ENCODE results near the gene ACTN4. TPM values are rescaled to one million over a fixed set of nuclear protein-coding genes. Genes with fewer than 3 reads are reported as not detected.

Gene ACTN4
- total and polyA plus RNA-seq, 9 donors = 139 to 458 (median 299) TPM

- Histone ChIP-seq H3K36me3 (no peaks in the 10 kb centered on the region), H3K4me1 (ENCODE audit: insufficient read depth) (peaks cover 5% of the 10 kb centered on the region), H3K27ac (no peak within 1 kb of the TSS), H3K9me3 (no peaks in the 10 kb centered on the region), H3K27me3 (no peaks in the 10 kb centered on the region), H3K4me3 (no peak within 1 kb of the TSS)
- no peak for DNase-seq
- TF ChIP-seq EP300 (IDR thresholded peaks at IDR 0.05) (no peak), POLR2A (IDR thresholded peaks at IDR 0.05) (no peak)
- TF ChIP-seq, protein P1, sequence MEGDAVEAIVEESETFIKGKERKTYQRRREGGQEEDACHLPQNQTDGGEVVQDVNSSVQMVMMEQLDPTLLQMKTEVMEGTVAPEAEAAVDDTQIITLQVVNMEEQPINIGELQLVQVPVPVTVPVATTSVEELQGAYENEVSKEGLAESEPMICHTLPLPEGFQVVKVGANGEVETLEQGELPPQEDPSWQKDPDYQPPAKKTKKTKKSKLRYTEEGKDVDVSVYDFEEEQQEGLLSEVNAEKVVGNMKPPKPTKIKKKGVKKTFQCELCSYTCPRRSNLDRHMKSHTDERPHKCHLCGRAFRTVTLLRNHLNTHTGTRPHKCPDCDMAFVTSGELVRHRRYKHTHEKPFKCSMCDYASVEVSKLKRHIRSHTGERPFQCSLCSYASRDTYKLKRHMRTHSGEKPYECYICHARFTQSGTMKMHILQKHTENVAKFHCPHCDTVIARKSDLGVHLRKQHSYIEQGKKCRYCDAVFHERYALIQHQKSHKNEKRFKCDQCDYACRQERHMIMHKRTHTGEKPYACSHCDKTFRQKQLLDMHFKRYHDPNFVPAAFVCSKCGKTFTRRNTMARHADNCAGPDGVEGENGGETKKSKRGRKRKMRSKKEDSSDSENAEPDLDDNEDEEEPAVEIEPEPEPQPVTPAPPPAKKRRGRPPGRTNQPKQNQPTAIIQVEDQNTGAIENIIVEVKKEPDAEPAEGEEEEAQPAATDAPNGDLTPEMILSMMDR (IDR thresholded peaks at IDR 0.05) = no peak
- WGBS, 3 donors = 74 to 85% (median 80%) methylated on average over 6 to 10 of the region's 14 CpGs
- intact Hi-C loops (cut with DNase I) = loop anchor here in 1 of 4 donors (2.0 kb wide), 1 partner anchor 19 kb away; no protein-coding TSS in a partner anchor
Observed at GRCh38 chr19:38773469-38774177, 126.2 kb downstream of the ACTN4 start, which contains the start of gene LGALS7. LGALS7 (minus strand) TSS chr19:38773517; CDS start chr19:38773492, 25 bp downstream.

- Histone ChIP-seq H3K27ac (no peak overlapping the region), H3K27me3 (no peaks in the 10 kb centered on the region), H3K4me1 (ENCODE audit: insufficient read depth) (peaks cover 6% of the 10 kb centered on the region), H3K4me3 (no peak overlapping the region), H3K9me3 (no peaks in the 10 kb centered on the region), H3K36me3 (no peaks in the 10 kb centered on the region)
- TF ChIP-seq, protein P1 (IDR thresholded peaks at IDR 0.05) = no peak
- intact Hi-C loops (cut with DNase I) = loop anchor here in 1 of 4 donors (2.0 kb wide), 1 partner anchor 18 kb away; no protein-coding TSS in a partner anchor
- WGBS, 3 donors = 73 to 85% (median 78%) methylated on average over 12 to 13 of the region's 13 CpGs
- DNase-seq = no peak
Observed at GRCh38 chr19:38774181-38774950, 126.9 kb downstream of the ACTN4 start.

DNA sequence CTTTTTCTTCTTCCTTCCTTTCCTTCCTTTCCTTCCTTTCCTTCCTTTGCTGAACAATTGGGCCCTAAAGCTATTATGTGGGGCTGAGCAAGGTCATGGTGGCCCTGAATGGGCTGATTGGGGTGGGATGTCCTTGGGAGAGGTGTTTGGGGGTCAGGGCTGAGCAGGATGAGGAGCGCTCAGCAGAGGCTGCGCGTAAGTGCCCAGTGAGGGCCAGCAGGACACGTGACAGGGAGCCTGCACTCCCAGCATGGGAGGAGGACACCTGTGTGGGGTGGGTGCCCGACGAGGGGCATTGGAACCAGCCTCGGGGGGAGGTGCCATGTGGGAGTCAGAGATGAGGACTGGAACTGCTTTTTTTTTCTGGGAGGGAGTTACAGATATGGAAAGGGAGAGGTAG lies 131.3 kb downstream of the ACTN4 start:
- Histone ChIP-seq H3K27ac (no peak overlapping the region), H3K4me3 (no peak overlapping the region), H3K36me3 (no peaks in the 10 kb centered on the region), H3K27me3 (no peaks in the 10 kb centered on the region), H3K9me3 (no peaks in the 10 kb centered on the region), H3K4me1 (ENCODE audit: insufficient read depth) (peaks cover 1% of the 10 kb centered on the region)
- DNase-seq = no peak
- intact Hi-C loops (cut with DNase I) = no loop called here
- WGBS, 3 donors = 8 to 25% (median 8%) methylated on average over 7 of the region's 7 CpGs
- TF ChIP-seq, protein P1 (IDR thresholded peaks at IDR 0.05) = no peak
- no peak for TF ChIP-seq EP300 (IDR thresholded peaks at IDR 0.05)
- TF ChIP-seq POLR2A (IDR thresholded peaks at IDR 0.05) = no peak

DNA sequence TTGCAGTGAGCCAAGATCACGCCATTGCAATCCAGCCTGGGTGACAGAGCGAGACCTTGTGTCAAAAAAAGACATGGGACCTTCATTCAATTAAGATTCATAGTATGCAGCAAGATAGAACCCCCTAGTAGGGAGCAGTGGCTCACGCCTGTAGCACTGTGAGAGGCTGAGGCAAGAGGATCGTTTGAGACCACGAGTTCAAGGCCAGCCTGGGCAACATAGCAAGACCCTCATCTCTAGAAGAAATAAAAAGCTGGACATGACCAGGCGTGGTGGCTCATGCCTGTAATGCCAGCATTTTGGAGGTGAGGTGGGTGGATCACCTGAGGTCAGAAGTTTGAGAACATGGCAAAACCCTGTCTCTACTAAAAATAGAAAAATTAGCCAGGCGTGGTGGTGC lies 133.0 kb downstream of the ACTN4 start:
- H3K4me1 ChIP-seq (ENCODE audit: insufficient read depth) = peaks cover 1% of the 10 kb centered on the region
- H3K4me3 ChIP-seq = no peak overlapping the region
- H3K36me3 ChIP-seq = no peaks in the 10 kb centered on the region
- WGBS, 3 donors = 78 to 80% (median 79%) methylated on average over 7 of the region's 7 CpGs
- TF ChIP-seq EP300 (IDR thresholded peaks at IDR 0.05) = no peak
- TF ChIP-seq POLR2A (IDR thresholded peaks at IDR 0.05) = no peak
- TF ChIP-seq, protein P1 (IDR thresholded peaks at IDR 0.05) = no peak
- no peaks in the 10 kb centered on the region for H3K9me3 ChIP-seq
- intact Hi-C loops (cut with DNase I) = no loop called here
- no peak overlapping the region for H3K27ac ChIP-seq
- DNase-seq = no peak
- H3K27me3 ChIP-seq = no peaks in the 10 kb centered on the region

Data from ovary (tissue), 9 donors.